SK-N-SH treated with all-trans-retinoic acid at 6 μM for 48 hours (cell line): ENCODE data around the gene DLG2.

ENCODE experiments used
- ATAC-seq: fragments of 200-7000 bp; cut with Tn5 transposase; 3 replicates; pipeline ENCODE4 v1.9.1; 2020; ENCODE audit warnings: mild to moderate bottlenecking, moderate library complexity
- ARNTL ChIP-seq: fragments of 450-650 bp; formaldehyde crosslinking; IDR thresholded peaks from 2 replicates; pipeline ENCODE4 v1.5.0; 2020; ENCODE audit warnings: low read depth, mild to moderate bottlenecking, moderate library complexity, borderline replicate concordance
- BACH2 ChIP-seq: fragments of 250-450 bp; sonication (Bioruptor Pico); IDR thresholded peaks from 2 replicates; pipeline ENCODE4 v1.9.0; 2021; ENCODE audit warnings: mild to moderate bottlenecking, borderline replicate concordance
- CSDC2 ChIP-seq: fragments of 250-450 bp; sonication (Bioruptor Pico); IDR thresholded peaks from 2 replicates; pipeline ENCODE4 v1.5.0; 2020; ENCODE audit warnings: mild to moderate bottlenecking, moderate library complexity
- ESRRG ChIP-seq: fragments of 250-450 bp; sonication (Bioruptor Pico); IDR thresholded peaks from 2 replicates; pipeline ENCODE4 v1.6.1; 2021; ENCODE audit warnings: mild to moderate bottlenecking
- OSR1 ChIP-seq: fragments of 250-450 bp; sonication (Bioruptor Pico); IDR thresholded peaks from 2 replicates; pipeline ENCODE4 v1.8.0; 2022; ENCODE audit warnings: moderate library complexity, mild to moderate bottlenecking, inconsistent platforms
- PPARA ChIP-seq: fragments of 250-450 bp; sonication (Bioruptor Pico); IDR thresholded peaks from 2 replicates; pipeline ENCODE4 v1.5.0; 2020; ENCODE audit warnings: mild to moderate bottlenecking, borderline replicate concordance
- RARB ChIP-seq: fragments of 250-450 bp; sonication (Bioruptor Pico); IDR thresholded peaks from 2 replicates; pipeline ENCODE4 v1.8.0; 2021; ENCODE audit warnings: mild to moderate bottlenecking, moderate library complexity
- SNAI2 ChIP-seq: fragments of 250-450 bp; sonication (Bioruptor Pico); IDR thresholded peaks from 2 replicates; pipeline ENCODE4 v1.5.0; 2020; ENCODE audit warnings: mild to moderate bottlenecking, moderate library complexity
- TCF4 ChIP-seq: fragments of 250-450 bp; sonication (Bioruptor Pico); IDR thresholded peaks from 2 replicates; pipeline ENCODE4 v1.8.0; 2021; ENCODE audit warnings: mild to moderate bottlenecking, moderate library complexity, borderline replicate concordance
- TOX ChIP-seq: fragments of 250-450 bp; sonication (Bioruptor Pico); IDR thresholded peaks from 2 replicates; pipeline ENCODE4 v1.8.0; 2021; ENCODE audit warnings: mild to moderate bottlenecking, moderate library complexity, borderline replicate concordance
- ZC3H10 ChIP-seq: fragments of 250-450 bp; sonication (Bioruptor Pico); IDR thresholded peaks from 2 replicates; pipeline ENCODE4 v1.5.1; 2021; ENCODE audit warnings: mild to moderate bottlenecking, moderate library complexity
- ZFP3 ChIP-seq: fragments of 250-450 bp; sonication (Bioruptor Pico); IDR thresholded peaks from 2 replicates; pipeline ENCODE4 v1.5.0; 2020; ENCODE audit warnings: mild to moderate bottlenecking, moderate library complexity
- ZNF70 ChIP-seq: fragments of 450-650 bp; formaldehyde crosslinking; IDR thresholded peaks from 2 replicates; pipeline ENCODE4 v1.5.0; 2020; ENCODE audit warnings: mild to moderate bottlenecking, moderate library complexity
- ZNF8 ChIP-seq: fragments of 450-650 bp; formaldehyde crosslinking; IDR thresholded peaks from 2 replicates; pipeline ENCODE4 v1.5.0; 2020; ENCODE audit warnings: mild to moderate bottlenecking, moderate library complexity
- TF ChIP-seq, protein P1 (sequence below): fragments of 250-450 bp; sonication (Bioruptor Pico); IDR thresholded peaks from 2 replicates; pipeline ENCODE4 v1.5.1; 2020; ENCODE audit warnings: low read depth, mild to moderate bottlenecking, moderate library complexity
- TF ChIP-seq, protein P2 (sequence below): fragments of 250-450 bp; sonication (Bioruptor Pico); IDR thresholded peaks from 2 replicates; pipeline ENCODE4 v1.8.0; 2021; ENCODE audit warnings: low read depth, mild to moderate bottlenecking, moderate library complexity, borderline replicate concordance
- TF ChIP-seq, protein P3 (sequence below): fragments of 250-450 bp; sonication (Bioruptor Pico); IDR thresholded peaks from 2 replicates; pipeline ENCODE4 v1.5.0; 2020; ENCODE audit warnings: mild to moderate bottlenecking, moderate library complexity
- TF ChIP-seq, protein P4 (sequence below): fragments of 250-450 bp; sonication (Bioruptor Pico); IDR thresholded peaks from 2 replicates; pipeline ENCODE4 v1.5.1; 2021; ENCODE audit warnings: mild to moderate bottlenecking, moderate library complexity
- TF ChIP-seq, protein P5 (sequence below): fragments of 250-450 bp; sonication (Bioruptor Pico); IDR thresholded peaks from 2 replicates; pipeline ENCODE4 v1.8.0; 2020; ENCODE audit warnings: mild to moderate bottlenecking, moderate library complexity, borderline replicate concordance

Gene DLG2

DNA sequence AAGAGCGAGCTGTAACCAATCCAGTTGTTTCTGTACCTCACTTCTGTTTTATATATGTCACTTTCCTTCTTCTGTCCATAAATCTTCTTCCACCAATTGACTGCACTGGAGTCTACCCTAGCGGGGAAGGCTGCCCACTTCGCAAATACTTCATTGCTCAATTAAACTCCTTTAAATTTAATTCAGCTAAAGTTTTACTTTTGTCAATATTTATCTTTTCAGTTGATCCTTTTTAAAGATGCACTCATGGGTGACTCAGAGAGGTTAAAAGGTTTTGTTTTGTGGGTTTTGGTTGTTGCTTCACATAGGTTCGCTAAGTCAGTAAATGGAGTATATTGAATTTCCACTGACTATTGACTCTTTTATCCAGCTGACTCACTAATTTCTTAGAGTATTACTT, 597.2 kb downstream of the DLG2 start:
- TF ChIP-seq, protein P1, sequence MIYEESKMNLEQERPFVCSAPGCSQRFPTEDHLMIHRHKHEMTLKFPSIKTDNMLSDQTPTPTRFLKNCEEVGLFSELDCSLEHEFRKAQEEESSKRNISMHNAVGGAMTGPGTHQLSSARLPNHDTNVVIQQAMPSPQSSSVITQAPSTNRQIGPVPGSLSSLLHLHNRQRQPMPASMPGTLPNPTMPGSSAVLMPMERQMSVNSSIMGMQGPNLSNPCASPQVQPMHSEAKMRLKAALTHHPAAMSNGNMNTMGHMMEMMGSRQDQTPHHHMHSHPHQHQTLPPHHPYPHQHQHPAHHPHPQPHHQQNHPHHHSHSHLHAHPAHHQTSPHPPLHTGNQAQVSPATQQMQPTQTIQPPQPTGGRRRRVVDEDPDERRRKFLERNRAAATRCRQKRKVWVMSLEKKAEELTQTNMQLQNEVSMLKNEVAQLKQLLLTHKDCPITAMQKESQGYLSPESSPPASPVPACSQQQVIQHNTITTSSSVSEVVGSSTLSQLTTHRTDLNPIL (CRISPR knock-in tag), result no peak
- TF ChIP-seq ZC3H10 (CRISPR knock-in tag) (no peak), TCF4 (no peak), RARB (CRISPR knock-in tag) (no peak), ARNTL (no peak), CSDC2 (CRISPR knock-in tag) (no peak), SNAI2 (no peak), ZNF8 (CRISPR knock-in tag) (no peak), TOX (CRISPR knock-in tag) (no peak), PPARA (no peak), OSR1 (CRISPR knock-in tag) (no peak), ESRRG (no peak), ZFP3 (CRISPR knock-in tag) (no peak), ZNF70 (CRISPR knock-in tag) (no peak)
- TF ChIP-seq, protein P2, sequence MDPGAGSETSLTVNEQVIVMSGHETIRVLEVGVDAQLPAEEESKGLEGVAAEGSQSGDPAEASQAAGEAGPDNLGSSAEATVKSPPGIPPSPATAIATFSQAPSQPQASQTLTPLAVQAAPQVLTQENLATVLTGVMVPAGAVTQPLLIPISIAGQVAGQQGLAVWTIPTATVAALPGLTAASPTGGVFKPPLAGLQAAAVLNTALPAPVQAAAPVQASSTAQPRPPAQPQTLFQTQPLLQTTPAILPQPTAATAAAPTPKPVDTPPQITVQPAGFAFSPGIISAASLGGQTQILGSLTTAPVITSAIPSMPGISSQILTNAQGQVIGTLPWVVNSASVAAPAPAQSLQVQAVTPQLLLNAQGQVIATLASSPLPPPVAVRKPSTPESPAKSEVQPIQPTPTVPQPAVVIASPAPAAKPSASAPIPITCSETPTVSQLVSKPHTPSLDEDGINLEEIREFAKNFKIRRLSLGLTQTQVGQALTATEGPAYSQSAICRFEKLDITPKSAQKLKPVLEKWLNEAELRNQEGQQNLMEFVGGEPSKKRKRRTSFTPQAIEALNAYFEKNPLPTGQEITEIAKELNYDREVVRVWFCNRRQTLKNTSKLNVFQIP (CRISPR knock-in tag), result no peak
- TF ChIP-seq, protein P3, sequence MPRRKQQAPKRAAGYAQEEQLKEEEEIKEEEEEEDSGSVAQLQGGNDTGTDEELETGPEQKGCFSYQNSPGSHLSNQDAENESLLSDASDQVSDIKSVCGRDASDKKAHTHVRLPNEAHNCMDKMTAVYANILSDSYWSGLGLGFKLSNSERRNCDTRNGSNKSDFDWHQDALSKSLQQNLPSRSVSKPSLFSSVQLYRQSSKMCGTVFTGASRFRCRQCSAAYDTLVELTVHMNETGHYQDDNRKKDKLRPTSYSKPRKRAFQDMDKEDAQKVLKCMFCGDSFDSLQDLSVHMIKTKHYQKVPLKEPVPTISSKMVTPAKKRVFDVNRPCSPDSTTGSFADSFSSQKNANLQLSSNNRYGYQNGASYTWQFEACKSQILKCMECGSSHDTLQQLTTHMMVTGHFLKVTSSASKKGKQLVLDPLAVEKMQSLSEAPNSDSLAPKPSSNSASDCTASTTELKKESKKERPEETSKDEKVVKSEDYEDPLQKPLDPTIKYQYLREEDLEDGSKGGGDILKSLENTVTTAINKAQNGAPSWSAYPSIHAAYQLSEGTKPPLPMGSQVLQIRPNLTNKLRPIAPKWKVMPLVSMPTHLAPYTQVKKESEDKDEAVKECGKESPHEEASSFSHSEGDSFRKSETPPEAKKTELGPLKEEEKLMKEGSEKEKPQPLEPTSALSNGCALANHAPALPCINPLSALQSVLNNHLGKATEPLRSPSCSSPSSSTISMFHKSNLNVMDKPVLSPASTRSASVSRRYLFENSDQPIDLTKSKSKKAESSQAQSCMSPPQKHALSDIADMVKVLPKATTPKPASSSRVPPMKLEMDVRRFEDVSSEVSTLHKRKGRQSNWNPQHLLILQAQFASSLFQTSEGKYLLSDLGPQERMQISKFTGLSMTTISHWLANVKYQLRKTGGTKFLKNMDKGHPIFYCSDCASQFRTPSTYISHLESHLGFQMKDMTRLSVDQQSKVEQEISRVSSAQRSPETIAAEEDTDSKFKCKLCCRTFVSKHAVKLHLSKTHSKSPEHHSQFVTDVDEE, result no peak
- TF ChIP-seq, protein P4, sequence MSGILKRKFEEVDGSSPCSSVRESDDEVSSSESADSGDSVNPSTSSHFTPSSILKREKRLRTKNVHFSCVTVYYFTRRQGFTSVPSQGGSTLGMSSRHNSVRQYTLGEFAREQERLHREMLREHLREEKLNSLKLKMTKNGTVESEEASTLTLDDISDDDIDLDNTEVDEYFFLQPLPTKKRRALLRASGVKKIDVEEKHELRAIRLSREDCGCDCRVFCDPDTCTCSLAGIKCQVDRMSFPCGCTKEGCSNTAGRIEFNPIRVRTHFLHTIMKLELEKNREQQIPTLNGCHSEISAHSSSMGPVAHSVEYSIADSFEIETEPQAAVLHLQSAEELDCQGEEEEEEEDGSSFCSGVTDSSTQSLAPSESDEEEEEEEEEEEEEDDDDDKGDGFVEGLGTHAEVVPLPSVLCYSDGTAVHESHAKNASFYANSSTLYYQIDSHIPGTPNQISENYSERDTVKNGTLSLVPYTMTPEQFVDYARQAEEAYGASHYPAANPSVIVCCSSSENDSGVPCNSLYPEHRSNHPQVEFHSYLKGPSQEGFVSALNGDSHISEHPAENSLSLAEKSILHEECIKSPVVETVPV (CRISPR knock-in tag), result no peak
- TF ChIP-seq, protein P5, sequence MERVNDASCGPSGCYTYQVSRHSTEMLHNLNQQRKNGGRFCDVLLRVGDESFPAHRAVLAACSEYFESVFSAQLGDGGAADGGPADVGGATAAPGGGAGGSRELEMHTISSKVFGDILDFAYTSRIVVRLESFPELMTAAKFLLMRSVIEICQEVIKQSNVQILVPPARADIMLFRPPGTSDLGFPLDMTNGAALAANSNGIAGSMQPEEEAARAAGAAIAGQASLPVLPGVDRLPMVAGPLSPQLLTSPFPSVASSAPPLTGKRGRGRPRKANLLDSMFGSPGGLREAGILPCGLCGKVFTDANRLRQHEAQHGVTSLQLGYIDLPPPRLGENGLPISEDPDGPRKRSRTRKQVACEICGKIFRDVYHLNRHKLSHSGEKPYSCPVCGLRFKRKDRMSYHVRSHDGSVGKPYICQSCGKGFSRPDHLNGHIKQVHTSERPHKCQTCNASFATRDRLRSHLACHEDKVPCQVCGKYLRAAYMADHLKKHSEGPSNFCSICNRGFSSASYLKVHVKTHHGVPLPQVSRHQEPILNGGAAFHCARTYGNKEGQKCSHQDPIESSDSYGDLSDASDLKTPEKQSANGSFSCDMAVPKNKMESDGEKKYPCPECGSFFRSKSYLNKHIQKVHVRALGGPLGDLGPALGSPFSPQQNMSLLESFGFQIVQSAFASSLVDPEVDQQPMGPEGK (CRISPR knock-in tag), result no peak
- TF ChIP-seq, all 23 proteins: peak for 0
- ATAC-seq, result no peak

DNA sequence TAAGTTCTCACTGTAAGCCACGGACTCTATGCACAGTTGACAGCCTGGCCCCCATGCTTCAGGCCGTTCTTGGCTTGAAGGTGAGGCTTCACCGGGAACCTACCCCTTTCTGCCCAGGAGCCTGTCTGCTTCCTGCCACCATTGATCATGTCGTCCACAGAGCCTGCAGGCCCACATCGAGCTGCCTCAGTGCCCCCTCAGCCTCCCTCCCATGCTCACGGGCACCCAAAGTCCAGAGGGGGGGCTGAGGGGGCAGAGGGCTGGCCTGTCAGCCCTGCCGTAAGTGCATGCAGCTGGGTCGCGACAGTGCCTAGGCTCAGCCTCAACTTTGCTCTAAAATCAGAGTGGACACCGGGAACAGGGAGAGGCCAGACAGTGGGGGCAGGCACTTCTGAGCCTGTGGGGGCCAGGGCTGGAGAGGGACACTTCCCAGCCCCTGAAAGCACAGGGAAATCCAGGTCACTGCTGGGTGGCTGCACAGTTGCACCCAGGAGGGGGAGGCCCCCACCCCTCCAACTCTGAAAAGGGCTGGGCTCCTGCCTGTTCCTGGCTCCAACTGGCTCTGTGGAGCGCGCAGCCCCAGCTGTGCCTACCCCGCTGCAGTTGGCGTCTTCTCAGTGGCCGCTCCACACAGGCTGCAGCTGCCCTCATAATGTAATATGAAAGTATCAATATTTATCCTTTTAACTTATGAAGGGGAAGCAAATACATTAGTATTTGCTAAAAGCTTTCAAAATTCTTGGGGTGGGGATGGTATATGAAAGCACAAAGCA, 598.6 kb downstream of the DLG2 start:
- ATAC-seq, result no peak
- TF ChIP-seq SNAI2 (no peak), TCF4 (no peak), BACH2 (CRISPR knock-in tag) (no peak), ZNF8 (CRISPR knock-in tag) (no peak)
- TF ChIP-seq, protein P3, result no peak
- TF ChIP-seq, all 23 proteins: peak for 0
